NCI-H1092 (cell line): ENCODE measurements around the gene KLF16.

Experiments used
- DNase-seq: peaks from one replicate; lab custom pipeline; 2025; lab: John Stamatoyannopoulos, UW

Gene KLF16

GRCh38 chr19:1823020-1823419 is 40.4 kb downstream of the KLF16 start:
- DNase-seq: no peak

GRCh38 chr19:1822210-1822609 is 41.2 kb downstream of the KLF16 start:
- no peak for DNase-seq

DNA sequence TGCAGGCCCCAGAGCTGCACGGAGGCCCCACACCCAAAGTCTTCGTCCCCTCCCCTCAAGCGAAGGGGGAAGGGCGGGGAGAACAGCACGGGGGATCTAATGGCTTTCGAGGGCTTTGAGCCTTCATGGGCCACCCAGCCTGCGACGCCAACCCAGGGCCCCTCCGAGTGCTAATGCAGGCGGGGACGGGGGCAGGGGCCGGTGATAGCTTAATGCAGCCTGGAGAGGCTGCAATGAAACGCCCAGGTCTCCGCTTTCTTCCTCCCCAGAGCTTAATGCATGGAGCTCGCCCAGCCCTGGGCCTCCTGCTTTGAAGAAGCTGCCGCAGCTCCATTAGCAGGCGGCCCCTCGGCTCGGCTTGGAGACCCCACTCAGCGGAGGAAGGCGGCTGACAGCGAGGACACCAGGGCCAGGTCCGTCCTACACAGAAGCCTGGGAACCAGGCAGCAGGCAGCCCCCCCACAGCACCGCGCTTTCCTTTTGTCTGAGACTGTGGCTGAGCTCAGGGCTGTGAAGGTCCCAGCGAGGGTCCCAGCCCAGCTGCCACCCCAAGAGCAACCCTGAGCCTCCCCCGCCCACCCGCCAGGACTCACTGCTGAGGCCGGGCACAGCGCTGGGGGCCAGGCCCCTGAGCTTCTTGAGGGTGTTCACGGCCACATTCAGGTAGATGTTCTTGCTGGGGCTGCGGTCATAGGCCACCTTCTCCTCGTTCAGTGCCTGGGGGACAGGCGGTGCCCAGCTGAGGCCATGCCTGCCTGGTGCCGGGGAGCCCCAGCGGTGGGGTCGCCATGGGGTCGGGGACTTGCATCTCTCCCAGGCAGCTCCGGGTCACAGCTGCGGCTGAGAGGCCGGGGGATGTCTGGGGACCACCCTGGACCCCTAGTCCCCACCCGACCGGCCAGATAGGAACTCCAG is 43.8 kb downstream of the KLF16 start:
- DNase-seq: no peak

GRCh38 chr19:1818549-1819195 is 44.7 kb downstream of the KLF16 start:
- no peak for DNase-seq

DNA sequence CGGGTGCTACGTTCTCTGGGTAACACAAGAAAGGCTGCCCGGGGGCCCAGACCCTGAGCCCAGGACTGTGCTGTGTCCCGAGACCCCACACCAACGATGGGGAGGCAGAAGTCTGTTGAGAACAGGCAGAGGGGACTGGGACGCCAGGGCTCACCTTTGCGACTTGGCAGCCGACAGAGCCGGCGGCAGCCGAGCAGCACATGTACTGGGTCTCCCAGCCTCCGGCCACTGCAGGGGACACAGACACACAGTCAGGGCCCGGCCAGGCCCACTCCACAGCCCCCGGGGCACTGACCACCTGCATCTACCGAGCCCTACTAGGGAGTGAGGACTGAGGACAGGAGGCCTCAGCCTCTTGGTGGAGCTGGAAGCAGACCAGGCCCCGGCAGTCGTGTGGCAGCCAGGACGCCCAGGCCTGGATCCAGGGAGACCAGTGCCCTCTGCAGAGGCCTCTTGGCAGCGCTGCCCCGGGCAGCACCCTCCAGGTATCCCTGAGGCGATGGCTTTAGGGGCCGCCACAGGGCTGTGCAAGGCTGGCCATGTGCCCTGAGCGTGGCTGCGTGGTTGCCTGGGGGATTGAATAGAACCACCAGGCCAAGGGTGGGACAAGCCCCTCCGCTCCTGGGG is 45.7 kb downstream of the KLF16 start:
- no peak for DNase-seq

DNA sequence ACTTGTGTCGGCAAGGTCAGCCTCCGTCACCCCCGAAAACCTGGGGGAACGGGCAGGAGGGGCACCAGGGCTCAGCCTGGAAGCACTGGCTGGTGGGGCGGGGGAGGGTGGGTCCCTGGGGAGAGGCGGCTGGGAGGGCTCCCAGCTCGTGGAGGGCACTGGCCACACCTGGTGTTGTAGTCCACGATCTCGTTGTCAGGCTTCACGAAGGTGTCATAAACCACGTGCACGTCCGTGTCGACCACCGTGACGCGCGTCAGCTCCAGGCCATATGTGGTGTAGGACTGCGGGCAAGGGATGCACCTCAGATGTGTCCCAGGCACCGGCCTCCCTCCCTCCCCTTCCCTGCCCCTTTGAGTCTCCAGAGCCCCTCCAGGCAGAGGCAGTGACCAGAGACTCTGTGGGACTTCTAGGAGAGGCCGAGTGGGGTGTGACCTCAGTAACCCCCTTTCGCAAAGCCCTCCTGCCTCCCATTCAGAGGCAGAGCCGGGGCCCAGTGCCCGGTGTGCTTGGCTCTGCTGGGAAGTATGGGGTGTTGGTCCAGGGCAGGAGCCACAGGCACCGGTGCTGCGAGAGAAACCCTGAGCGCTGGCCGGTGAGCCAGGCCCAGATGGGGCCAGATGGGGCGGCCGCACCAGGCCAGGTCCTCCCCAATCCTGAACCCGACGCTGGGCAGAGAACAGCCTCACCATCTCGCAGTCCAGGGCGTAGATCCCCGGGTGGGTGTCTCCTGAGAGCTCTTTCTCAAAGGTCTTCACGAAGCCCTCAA is 46.7 kb downstream of the KLF16 start:
- DNase-seq: no peak

- DNase-seq: no peak
Measured at GRCh38 chr19:1815605-1816529, 47.5 kb downstream of the KLF16 start.

GRCh38 chr19:1814833-1815604 is 48.4 kb downstream of the KLF16 start:
- DNase-seq: no peak

DNA sequence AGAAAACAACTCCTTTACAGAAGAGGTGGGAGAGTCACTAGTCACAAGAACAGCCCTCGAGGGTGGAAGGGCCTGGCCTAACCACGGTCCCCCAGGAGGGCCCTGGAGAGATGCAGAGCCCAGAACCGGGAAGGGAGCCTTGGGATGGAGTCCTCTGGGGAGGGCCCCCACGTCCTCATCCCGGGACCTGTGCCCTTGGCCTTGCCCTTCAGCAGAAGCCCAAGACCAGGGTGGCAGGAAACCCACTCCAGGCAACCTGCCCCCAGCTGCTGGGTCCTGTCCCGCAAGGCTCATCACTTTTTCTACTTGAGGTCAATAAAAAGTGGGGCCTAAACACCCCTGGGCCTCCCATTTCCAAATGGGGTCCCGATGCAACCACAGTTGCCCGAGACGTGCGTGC is 49.0 kb downstream of the KLF16 start:
- DNase-seq: no peak

DNA sequence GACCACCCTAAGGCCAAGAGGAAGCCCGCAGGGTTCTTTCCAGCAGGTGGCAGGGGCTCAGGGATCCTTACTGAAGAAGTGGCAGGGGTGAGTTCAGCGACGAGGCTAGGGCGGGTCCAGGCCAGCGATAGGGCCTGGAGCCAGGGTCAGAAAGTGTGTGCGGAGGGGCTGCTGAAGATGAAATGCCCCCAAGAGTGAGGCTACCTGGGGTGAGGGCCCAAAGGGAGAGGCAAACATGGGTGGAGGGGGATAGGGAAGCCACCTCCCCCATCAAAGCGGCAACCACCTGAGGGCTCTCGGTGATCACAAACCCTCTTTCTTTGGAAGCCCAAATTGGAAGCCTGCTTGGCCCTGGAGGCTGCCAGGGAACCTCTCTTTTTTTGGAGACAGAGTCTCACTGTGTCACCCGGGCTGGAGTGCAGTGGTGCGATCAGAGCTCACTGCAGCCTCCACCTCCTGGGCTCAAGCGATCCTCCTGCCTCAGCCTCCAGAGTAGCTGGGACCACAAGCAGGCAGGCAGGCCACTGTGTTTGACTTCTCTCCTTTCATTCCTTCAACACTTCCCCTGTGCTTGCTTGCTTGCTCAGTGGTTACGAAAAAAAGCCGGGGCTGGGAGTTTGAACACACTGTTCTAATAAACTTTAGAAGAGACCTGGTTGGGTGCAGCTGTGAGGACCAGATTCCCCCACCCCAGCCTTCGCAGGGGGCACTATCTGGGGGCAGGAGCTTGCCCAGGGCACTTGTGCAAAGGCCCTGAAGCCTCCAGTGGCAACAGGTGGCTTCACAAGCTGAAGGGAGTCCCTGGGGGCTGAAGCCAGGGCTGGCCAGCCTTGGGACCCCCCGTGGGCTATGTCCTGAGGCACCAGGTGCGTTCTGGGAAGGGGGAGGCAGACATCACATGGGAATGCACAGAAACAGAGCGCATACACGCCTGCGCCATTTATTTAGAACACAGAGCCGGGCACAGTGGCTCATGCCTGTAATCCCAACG is 49.9 kb downstream of the KLF16 start:
- DNase-seq: no peak

GRCh38 chr19:1812426-1813191 is 50.8 kb downstream of the KLF16 start:
- DNase-seq: peak; percentile 57

DNA sequence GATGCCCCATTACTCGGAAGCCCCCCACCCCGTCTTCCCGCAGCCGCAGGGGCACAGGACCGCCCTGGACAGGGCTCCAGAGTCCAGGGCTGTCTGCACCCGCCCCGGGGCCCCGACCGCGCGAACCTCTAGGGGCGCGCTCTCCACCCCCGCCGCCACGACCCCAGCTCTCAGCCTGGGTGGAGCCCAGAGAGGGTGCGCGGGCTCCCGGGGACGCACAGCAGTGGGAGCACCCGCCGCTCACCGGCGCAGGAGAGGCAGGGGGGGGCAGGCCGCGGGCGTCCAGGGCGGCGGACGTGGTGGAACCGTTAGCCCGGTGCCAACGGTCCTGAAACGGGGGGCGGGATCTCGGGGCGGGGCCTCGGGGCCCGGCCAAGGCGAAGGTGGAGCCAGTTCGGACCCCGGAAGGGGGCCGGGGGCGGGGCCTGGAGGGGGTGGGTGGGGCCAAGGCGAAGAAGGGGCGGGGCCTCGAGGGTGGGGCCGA is 51.4 kb downstream of the KLF16 start, which contains the start of gene ATP8B3:
Gene ATP8B3 (minus strand): TSS at position 335 of the 484 bp plus-strand sequence. CDS start 540 bp downstream, outside the sequence.
- DNase-seq: no peak

GRCh38 chr19:1811472-1811894 is 51.9 kb downstream of the KLF16 start:
- no peak for DNase-seq

GRCh38 chr19:1810439-1811160 is 52.8 kb downstream of the KLF16 start:
- no peak for DNase-seq

- DNase-seq: no peak
Measured at GRCh38 chr19:1809678-1810077, 53.7 kb downstream of the KLF16 start.

- no peak for DNase-seq
Measured at GRCh38 chr19:1808395-1808731, 55.0 kb downstream of the KLF16 start.

- DNase-seq: no peak
Measured at GRCh38 chr19:1807695-1808394, 55.5 kb downstream of the KLF16 start.
